RPMI7951 (cell line): ENCODE data around the gene RNF115. TPM values are rescaled to one million over a fixed set of nuclear protein-coding genes. Genes with fewer than 3 reads are reported as not detected.
"Not testable (repeated sequence)": the region's sequence is repeated elsewhere in the genome, so short reads cannot be mapped to it uniquely, and the experiment has no call there.

ENCODE experiments used
- DNase-seq: peaks from one replicate; pipeline ENCODE4 v3.0.0-alpha.2; 2012; ENCODE audit warnings: low read depth
- total RNA-seq: library from RNA; depleted of rRNA; stranded (reverse); fragments of >200 nt; shearing (Covaris generic); gene quantifications from 2 replicates; pipeline ENCODE4 v1.2.3, GENCODE V29; 2014

Gene RNF115
- total RNA-seq, 1 experiment from 2014 or later = 10.2 TPM

- DNase-seq = no peak
Measured at GRCh38 chr1:145827966-145828365, 4.1 kb upstream of the RNF115 start.

GRCh38 chr1:145826030-145826429, 2.1 kb upstream of the RNF115 start:
- no peak for DNase-seq

GRCh38 chr1:145824499-145824842, 576 bp upstream of the RNF115 start:
- DNase-seq = no peak

- DNase-seq = not testable (repeated sequence)
Measured at GRCh38 chr1:145822779-145823331, 1.0 kb downstream of the RNF115 start.

- DNase-seq = peak; percentile 72
Measured at GRCh38 chr1:145818095-145818494, 5.8 kb downstream of the RNF115 start.

- not testable (repeated sequence) for DNase-seq
Measured at GRCh38 chr1:145812977-145813810, 10.7 kb downstream of the RNF115 start.

GRCh38 chr1:145806844-145807243, 17.1 kb downstream of the RNF115 start:
- no peak for DNase-seq

GRCh38 chr1:145806408-145806807, 17.5 kb downstream of the RNF115 start:
- no peak for DNase-seq

- no peak for DNase-seq
Measured at GRCh38 chr1:145805057-145805456, 18.8 kb downstream of the RNF115 start.

- DNase-seq = no peak
Measured at GRCh38 chr1:145804235-145805045, 19.5 kb downstream of the RNF115 start.

- DNase-seq = no peak
Measured at GRCh38 chr1:145799806-145800205, 24.1 kb downstream of the RNF115 start.

GRCh38 chr1:145796753-145797152, 27.1 kb downstream of the RNF115 start:
- no peak for DNase-seq

- no peak for DNase-seq
Measured at GRCh38 chr1:145795257-145795881, 28.5 kb downstream of the RNF115 start.

GRCh38 chr1:145792484-145792883, 31.4 kb downstream of the RNF115 start:
- no peak for DNase-seq

- not testable (repeated sequence) for DNase-seq
Measured at GRCh38 chr1:145791860-145792259, 32.0 kb downstream of the RNF115 start.

- no peak for DNase-seq
Measured at GRCh38 chr1:145788580-145788979, 35.3 kb downstream of the RNF115 start.

- no peak for DNase-seq
Measured at GRCh38 chr1:145786271-145786670, 37.6 kb downstream of the RNF115 start.

GRCh38 chr1:145785547-145785946, 38.3 kb downstream of the RNF115 start:
- DNase-seq = no peak

GRCh38 chr1:145784409-145784808, 39.5 kb downstream of the RNF115 start:
- no peak for DNase-seq

- DNase-seq = peak; percentile 79
Measured at GRCh38 chr1:145782272-145783099, 41.4 kb downstream of the RNF115 start.

GRCh38 chr1:145778146-145778540, 45.8 kb downstream of the RNF115 start:
- DNase-seq = no peak
